Thyroid gland (tissue), 4 donors: ENCODE data around the gene LRCOL1. TPM values are rescaled to one million over a fixed set of nuclear protein-coding genes. Genes with fewer than 3 reads are reported as not detected.

Source experiments
- DNase-seq, 2 donors: peaks; one replicate each; pipeline ENCODE4 v3.0.0-alpha.2; 2019
- H3K27ac ChIP-seq, 3 donors: fragments of 200-600 bp; sonication (generic); 1 replicate in 2 of 3; 2 replicates in 1 of 3; pipeline ENCODE4 v1.5.1; 2016 to 2019; ENCODE audit warnings: mild to moderate bottlenecking in 1 of 3, moderate library complexity in 1 of 3
- H3K27me3 ChIP-seq: fragments of 200-600 bp; sonication (generic); one replicate; pipeline ENCODE4 v1.5.1; 2019
- H3K36me3 ChIP-seq, 2 donors: fragments of 200-600 bp; sonication (generic); one replicate each; pipeline ENCODE4 v1.5.1; 2016 to 2019
- H3K4me1 ChIP-seq, 2 donors: fragments of 200-600 bp; sonication (generic); one replicate each; pipeline ENCODE4 v1.5.1; 2017 to 2019
- H3K4me3 ChIP-seq, 3 donors: fragments of 200-600 bp; sonication (generic); replicated peaks in 1 of 3; 1 replicate in 2 of 3; 2 replicates in 1 of 3; pipeline ENCODE4 v1.5.1; 2016; ENCODE audit warnings: mild to moderate bottlenecking in 1 of 3
- H3K9me3 ChIP-seq: fragments of 200-600 bp; sonication (generic); one replicate; pipeline ENCODE4 v1.5.1; 2017
- CTCF ChIP-seq, 6 experiments: fragments of 200-600 bp in 3 of 6; fragments of 450-650 bp in 3 of 6; sonication (generic) in 3 of 6; IDR thresholded peaks; one replicate each; pipeline ENCODE4 v1.5.1; 2016 to 2019; ENCODE audit warnings: antibody characterized with exemption in 6 of 6, mild to moderate bottlenecking in 2 of 6, inconsistent platforms in 1 of 6, moderate library complexity in 1 of 6
- POLR2A ChIP-seq, 2 donors: fragments of 450-650 bp; IDR thresholded peaks; one replicate each; pipeline ENCODE4 v1.6.1; 2017; ENCODE audit warnings: antibody characterized with exemption in 2 of 2, mild to moderate bottlenecking in 2 of 2, moderate library complexity in 1 of 2
- WGBS, 2 donors: methylation state at CpG; one replicate each; pipeline ENCODE4 v1.1.5; 2017; 5-methylcytosine and 5-hydroxymethylcytosine counted together
- intact Hi-C: fragments of 100-400 bp; cut with DNase I; formaldehyde crosslinking; loops from one replicate; pipeline ENCODE4 v1.15.1; 2023
- total RNA-seq, 4 donors: library from RNA; depleted of rRNA; stranded (reverse); fragments of >200 nt; gene quantifications; one replicate each; pipeline ENCODE4 v1.2.3, GENCODE V29; 2016

The LRCOL1 gene
- total RNA-seq, 4 donors from 2014 or later = 0.89 to 3.2 (median 3.2) TPM; not detected in 1

GRCh38 chr12:132575661-132576060, 34.7 kb downstream of the LRCOL1 start:
- WGBS, 2 donors = 96 to 98% methylated on average over 5 to 11 of the region's 11 CpGs
- intact Hi-C loops = no loop called here
- no peaks in the 10 kb centered on the region for H3K9me3 ChIP-seq

GRCh38 chr12:132574271-132574996, 35.9 kb downstream of the LRCOL1 start:
- intact Hi-C loops = no loop called here
- WGBS, 2 donors = 97% methylated on average over 18 to 23 of the region's 39 CpGs
- Histone ChIP-seq H3K27ac (no peak overlapping the region), H3K4me1 (no peaks in the 10 kb centered on the region), H3K9me3 (no peaks in the 10 kb centered on the region), H3K36me3 (peaks cover 20 to 22% of the 10 kb centered on the region in 2 donors), H3K27me3 (no peaks in the 10 kb centered on the region), H3K4me3 (no peak overlapping the region)
- DNase-seq = no peak
- TF ChIP-seq POLR2A (IDR thresholded peaks at IDR 0.05) (no peak), CTCF (IDR thresholded peaks at IDR 0.05) (no peak)

More at GRCh38 chr12:132575661-132576060, 34.7 kb downstream of the LRCOL1 start:
- H3K4me1 ChIP-seq = no peaks in the 10 kb centered on the region
- peaks cover 14 to 22% of the 10 kb centered on the region in 2 donors for H3K36me3 ChIP-seq
- H3K4me3 ChIP-seq = no peak overlapping the region
- TF ChIP-seq POLR2A (IDR thresholded peaks at IDR 0.05) = no peak
- no peak for TF ChIP-seq CTCF (IDR thresholded peaks at IDR 0.05)
- H3K27me3 ChIP-seq = no peaks in the 10 kb centered on the region
- no peak for DNase-seq
- H3K27ac ChIP-seq = no peak overlapping the region

- Histone ChIP-seq H3K27me3 (no peaks in the 10 kb centered on the region), H3K27ac (no peak overlapping the region), H3K9me3 (no peaks in the 10 kb centered on the region), H3K36me3 (peaks cover 20 to 22% of the 10 kb centered on the region in 2 donors), H3K4me3 (no peak overlapping the region), H3K4me1 (no peaks in the 10 kb centered on the region)
- DNase-seq = no peak
- 92 to 95% methylated on average over 14 to 32 of the region's 36 CpGs for WGBS, 2 donors
- intact Hi-C loops = no loop called here
- TF ChIP-seq POLR2A (IDR thresholded peaks at IDR 0.05) (no peak), CTCF (IDR thresholded peaks at IDR 0.05) (no peak)
Observed at GRCh38 chr12:132572801-132573760, 37.3 kb downstream of the LRCOL1 start.

GRCh38 chr12:132572106-132572505, 38.3 kb downstream of the LRCOL1 start:
- TF ChIP-seq POLR2A (IDR thresholded peaks at IDR 0.05) (no peak), CTCF (IDR thresholded peaks at IDR 0.05) (no peak)
- Histone ChIP-seq H3K27ac (no peak overlapping the region), H3K9me3 (no peaks in the 10 kb centered on the region), H3K36me3 (peaks cover 16 to 20% of the 10 kb centered on the region in 2 donors), H3K4me3 (no peak overlapping the region), H3K4me1 (no peaks in the 10 kb centered on the region), H3K27me3 (no peaks in the 10 kb centered on the region)
- no peak for DNase-seq
- intact Hi-C loops = no loop called here
- 81 to 98% methylated on average over 11 to 15 of the region's 26 CpGs for WGBS, 2 donors
